H1 (cell line): Measurements from ENCODE around the gene CHPF. TPM values are rescaled to one million over a fixed set of nuclear protein-coding genes. Genes with fewer than 3 reads are reported as not detected.

ENCODE experiments used
- CTCF ChIA-PET: fragments of 300-600 bp; sonication (Branson Sonifier 250); formaldehyde crosslinking; loops from one replicate; lab custom pipeline; 2021; ENCODE audit not compliant: partially characterized antibody; lab: Charles Lee
- POLR2A ChIA-PET: fragments of 300-600 bp; sonication (Branson Sonifier 250); formaldehyde crosslinking; loops from one replicate; lab custom pipeline; 2021; ENCODE audit warnings: inconsistent platforms; ENCODE audit not compliant: partially characterized antibody; lab: Charles Lee
- DNase-seq, 2 experiments: peaks; one replicate each; pipeline versions ENCODE4 v3.0.0 to v3.0.0-alpha.2; 2010 to 2022; ENCODE audit warnings: low spot score in 2 of 2, low read depth in 1 of 2, mixed read lengths in 1 of 2
- FAIRE-seq: peaks from 2 replicates; lab custom pipeline; 2011; peaks lifted over from hg19 to GRCh38; lab: Jason Lieb, UNC
- H2AFZ ChIP-seq: 2 replicates; pipeline ENCODE4 v1.8.1; 2012; ENCODE audit warnings: low read length, inconsistent platforms
- H2AK5ac ChIP-seq: 2 replicates; pipeline ENCODE4 v1.6.1; 2013; ENCODE audit warnings: low read depth, low read length
- H2BK120ac ChIP-seq: replicated peaks from 2 replicates; pipeline ENCODE3; 2013; ENCODE audit warnings: low read depth, low read length, inconsistent platforms
- H2BK12ac ChIP-seq: 2 replicates; pipeline ENCODE4 v1.6.1; 2013; ENCODE audit warnings: low read depth, low read length
- H2BK15ac ChIP-seq: 2 replicates; pipeline ENCODE4 v1.6.1; 2013; ENCODE audit warnings: low read length
- H2BK20ac ChIP-seq: 2 replicates; pipeline ENCODE4 v1.6.1; 2013; ENCODE audit warnings: low read length
- H2BK5ac ChIP-seq: 2 replicates; pipeline ENCODE4 v1.6.1; 2013; ENCODE audit warnings: low read depth, low read length
- H3K14ac ChIP-seq: 2 replicates; pipeline ENCODE4 v1.6.1; 2013; ENCODE audit warnings: inconsistent platforms; ENCODE audit not compliant: insufficient read length
- H3K18ac ChIP-seq: 2 replicates; pipeline ENCODE4 v1.6.1; 2013; ENCODE audit warnings: low read length; ENCODE audit errors: extremely low read depth
- H3K23ac ChIP-seq: 2 replicates; pipeline ENCODE4 v1.6.1; 2013; ENCODE audit warnings: inconsistent platforms; ENCODE audit not compliant: insufficient read length
- H3K23me2 ChIP-seq: 2 replicates; pipeline ENCODE4 v1.6.1; 2013; ENCODE audit warnings: low read depth, low read length
- H3K27ac ChIP-seq: 2 replicates; pipeline ENCODE4 v1.6.1; 2011; ENCODE audit warnings: low read depth, low read length, inconsistent platforms
- H3K27me3 ChIP-seq, 4 experiments: replicated peaks in 1 of 4; 1 replicate in 1 of 4; 2 replicates in 3 of 4; pipeline versions ENCODE4 v1.6.1 to v1.8.1; 2011 to 2013; ENCODE audit warnings: low read length in 3 of 4, mild to moderate bottlenecking in 3 of 4, inconsistent platforms in 2 of 4, mixed read lengths in 2 of 4, moderate library complexity in 1 of 4; ENCODE audit not compliant: control insufficient read depth in 3 of 4, insufficient read depth in 3 of 4; ENCODE audit errors: extremely low read depth in 1 of 4
- H3K36me3 ChIP-seq, 4 experiments: 2 replicates each; pipeline versions ENCODE4 v1.6.1 to v1.8.1; 2011 to 2013; ENCODE audit warnings: mild to moderate bottlenecking in 4 of 4, low read length in 3 of 4, moderate library complexity in 2 of 4, control low read depth in 1 of 4, inconsistent platforms in 1 of 4; ENCODE audit not compliant: insufficient read depth in 4 of 4, control insufficient read depth in 2 of 4
- H3K4ac ChIP-seq: replicated peaks from 2 replicates; pipeline ENCODE3; 2013; ENCODE audit warnings: low read length, low read depth, mixed read lengths, inconsistent platforms; ENCODE audit not compliant: insufficient read length
- H3K4me1 ChIP-seq, 4 experiments: replicated peaks in 1 of 4; 1 replicate in 1 of 4; 2 replicates in 3 of 4; pipeline versions ENCODE4 v1.6.1 to v1.8.1; 2011 to 2013; ENCODE audit warnings: low read length in 3 of 4, inconsistent platforms in 2 of 4, mixed read lengths in 1 of 4; ENCODE audit not compliant: insufficient read depth in 4 of 4, control insufficient read depth in 3 of 4
- H3K4me2 ChIP-seq, 2 experiments: 2 replicates each; pipeline versions ENCODE4 v1.6.1 to v1.8.1; 2011 to 2013; ENCODE audit warnings: low read depth in 2 of 2, low read length in 2 of 2, control low read depth in 1 of 2, inconsistent platforms in 1 of 2, mild to moderate bottlenecking in 1 of 2; ENCODE audit not compliant: insufficient read depth in 1 of 2
- H3K4me3 ChIP-seq, 4 experiments: fragments of 200-600, 300-600 bp in 1 of 4; sonication (generic), shearing (Covaris generic), sonication (Bioruptor Twin) in 1 of 4; 2 replicates each; pipeline versions ENCODE4 v1.5.1 to v1.8.1; 2011 to 2016; ENCODE audit warnings: low read length in 4 of 4, low read depth in 3 of 4, control low read depth in 2 of 4, inconsistent platforms in 2 of 4, mild to moderate bottlenecking in 2 of 4, mixed read lengths in 1 of 4, moderate library complexity in 1 of 4; ENCODE audit not compliant: insufficient read depth in 2 of 4; ENCODE audit errors: extremely low read depth in 1 of 4
- H3K56ac ChIP-seq: replicated peaks from 2 replicates; pipeline ENCODE3; 2013; ENCODE audit warnings: low read depth, mild to moderate bottlenecking, mixed read lengths, low read length, inconsistent platforms; ENCODE audit not compliant: insufficient read length
- H3K79me1 ChIP-seq: 2 replicates; pipeline ENCODE4 v1.6.1; 2013; ENCODE audit warnings: low read depth, low read length, control low read depth
- H3K79me2 ChIP-seq, 2 experiments: 2 replicates each; pipeline versions ENCODE4 v1.6.1 to v1.8.1; 2012 to 2013; ENCODE audit warnings: low read length in 2 of 2, mild to moderate bottlenecking in 2 of 2, inconsistent platforms in 1 of 2; ENCODE audit not compliant: insufficient read depth in 2 of 2, control insufficient read depth in 1 of 2
- H3K9ac ChIP-seq, 4 experiments: replicated peaks in 1 of 4; 1 replicate in 1 of 4; 2 replicates in 3 of 4; pipeline versions ENCODE4 v1.6.1 to v1.8.1; 2011 to 2013; ENCODE audit warnings: low read depth in 3 of 4, low read length in 3 of 4, control low read depth in 2 of 4, mild to moderate bottlenecking in 2 of 4, moderate library complexity in 2 of 4, inconsistent platforms in 1 of 4; ENCODE audit errors: extremely low read depth in 1 of 4
- H3K9me3 ChIP-seq, 2 experiments: 2 replicates each; pipeline versions ENCODE4 v1.6.1 to v1.8.1; 2012 to 2013; ENCODE audit warnings: mild to moderate bottlenecking in 2 of 2, moderate library complexity in 2 of 2, control low read depth in 1 of 2, inconsistent platforms in 1 of 2, low read depth in 1 of 2, low read length in 1 of 2, mixed read lengths in 1 of 2; ENCODE audit not compliant: insufficient read depth in 2 of 2
- H4K20me1 ChIP-seq, 2 experiments: replicated peaks in 1 of 2; 2 replicates each; pipeline versions ENCODE3 to v1.8.1; 2011 to 2013; ENCODE audit warnings: inconsistent platforms in 2 of 2, low read length in 2 of 2, mild to moderate bottlenecking in 1 of 2; ENCODE audit not compliant: insufficient read depth in 2 of 2, control insufficient read depth in 1 of 2
- H4K5ac ChIP-seq: 2 replicates; pipeline ENCODE4 v1.6.1; 2013; ENCODE audit warnings: low read length, low read depth, mixed read lengths, inconsistent platforms; ENCODE audit not compliant: insufficient read length
- H4K8ac ChIP-seq: 2 replicates; pipeline ENCODE4 v1.8.0; 2013; ENCODE audit warnings: mild to moderate bottlenecking, moderate library complexity, low read length, inconsistent platforms; ENCODE audit not compliant: insufficient read depth; ENCODE audit errors: extremely low read depth
- H4K91ac ChIP-seq: replicated peaks from 2 replicates; pipeline ENCODE3; 2013; ENCODE audit warnings: low read length, mixed read lengths, inconsistent platforms; ENCODE audit not compliant: insufficient read length
- CTBP2 ChIP-seq: IDR thresholded peaks from 2 replicates; pipeline ENCODE4 v1.7.0; 2011; ENCODE audit warnings: borderline replicate concordance, mild to moderate bottlenecking, moderate library complexity, mixed read lengths, low read length; ENCODE audit not compliant: insufficient read depth, insufficient read length
- EZH2 ChIP-seq: fragments of 200-600 bp; sonication (generic); IDR thresholded peaks from 2 replicates; pipeline ENCODE4 v1.7.1; 2012; ENCODE audit warnings: low read depth, mild to moderate bottlenecking, moderate library complexity, low read length, inconsistent platforms; ENCODE audit not compliant: severe bottlenecking
- SUZ12 ChIP-seq: fragments of 200-600 bp; sonication (generic); IDR thresholded peaks from 2 replicates; pipeline ENCODE4 v1.6.1; 2012; ENCODE audit warnings: mild to moderate bottlenecking, inconsistent platforms, low read length, moderate library complexity, mixed read lengths
- ZNF274 ChIP-seq: IDR thresholded peaks from 2 replicates; pipeline ENCODE4 v1.7.0; 2012; ENCODE audit warnings: low read length, borderline replicate concordance; ENCODE audit errors: extremely low read depth
- WGBS, 2 experiments: shearing (Covaris generic) in 1 of 2; methylation state at CpG; one replicate each; pipeline versions ENCODE4 v1.1.6 to v1.1.7; 2013 to 2015; ENCODE audit warnings: low lambda C conversion rate in 2 of 2, mixed read lengths in 2 of 2, inconsistent platforms in 1 of 2, low coverage in 1 of 2, missing lambda C conversion rate in 1 of 2; ENCODE audit not compliant: insufficient replicate concordance in 2 of 2, insufficient coverage in 1 of 2, insufficient read length in 1 of 2; ENCODE audit errors: extremely low coverage in 1 of 2, missing lambda C conversion rate in 1 of 2; 5-methylcytosine and 5-hydroxymethylcytosine counted together
- polyA plus RNA-seq, 7 experiments: library from polyadenylated mRNA; depleted of rRNA in 3 of 7; stranded (reverse) in 5 of 7; unstranded in 2 of 7; fragments of >200 nt in 5 of 7; fragments of 200-250 nt in 2 of 7; gene quantifications; 1 replicate in 5 of 7; 2 replicates in 1 of 7; 4 replicates in 1 of 7; pipeline versions ENCODE4 v1.2.1 to v1.2.3, GENCODE V29; 2011 to 2013; ENCODE audit warnings: missing spikeins in 2 of 7, mixed read lengths in 2 of 7
- total RNA-seq: library from RNA; stranded (reverse); fragmentation: NEBNext Ultra II Directional; extraction: Animal tissue kit (Norgen Biotek cat#: 25700); gene quantifications from 2 replicates; pipeline ENCODE4 v1.2.1, GENCODE V29; 2021

Gene CHPF
- total and polyA plus RNA-seq, 2 of the 8 experiments (the other 6 are each of a cell fraction or from before 2014, with no cell fraction given), result 62.9 to 67.3 TPM

DNA sequence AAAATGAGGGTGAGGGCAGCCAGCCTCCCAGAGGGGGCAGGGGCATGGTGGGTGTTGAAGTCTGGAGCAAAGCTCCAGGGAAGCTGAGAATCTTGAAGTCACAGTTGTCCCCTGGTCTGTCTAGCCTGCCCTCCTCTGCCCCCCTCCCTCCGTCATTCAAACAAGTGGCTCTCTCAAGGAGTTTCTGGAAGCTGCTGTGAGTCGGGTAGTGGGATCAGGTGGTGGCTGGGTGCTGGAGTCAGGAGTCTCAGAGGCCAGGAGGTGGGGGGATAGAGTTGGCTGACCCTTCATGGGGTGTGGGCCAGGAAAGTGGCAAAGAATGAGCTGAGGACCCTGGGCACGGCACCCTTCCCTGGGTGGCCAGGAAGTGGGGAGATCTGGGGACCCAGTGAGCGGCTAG lies 29.8 kb downstream of the CHPF start:
- Histone ChIP-seq H3K9ac (no peak overlapping the region), H3K27me3 (peaks cover 2 to 53% (median 46%) of the 10 kb centered on the region in 4 experiments), H4K91ac (no peak overlapping the region), H3K14ac (no peak overlapping the region), H3K27ac (no peak overlapping the region), H2AFZ (no peak overlapping the region), H3K23me2 (peaks cover 9% of the 10 kb centered on the region), H3K36me3 (no peaks in the 10 kb centered on the region), H3K4me1 (peaks cover 4 to 48% (median 41%) of the 10 kb centered on the region in 4 experiments), H2BK12ac (peak overlapping the region; percentile 31; the same call in 1 of the 2 replicates), H3K4me3 (peak overlapping the region in 3 of 4 experiments; percentile 7 to 22 (median 15); a peak in 2 of 8 replicates), H4K8ac (no peak overlapping the region), H4K20me1 (peaks cover 2 to 5% of the 10 kb centered on the region in 2 experiments), H3K4me2 (peak overlapping the region; percentile 40 to 58; a peak in 3 of 4 replicates), H2BK15ac (peak overlapping the region; percentile 81; the same call in 1 of the 2 replicates), H3K79me1 (no peaks in the 10 kb centered on the region), H3K4ac (no peak overlapping the region), H4K5ac (no peak overlapping the region), H3K23ac (no peak overlapping the region), H3K79me2 (no peaks in the 10 kb centered on the region), H2AK5ac (no peak overlapping the region), H2BK120ac (no peak overlapping the region), H3K18ac (no peak overlapping the region), H3K56ac (no peak overlapping the region), H2BK20ac (no peak overlapping the region), H3K9me3 (no peaks in the 10 kb centered on the region), H2BK5ac (no peak overlapping the region)
- ChIA-PET CTCF (interaction anchor here (0.8 to 113.1 kb wide), 10 partner anchors 8 to 192 kb away, joined by 3 to 7248 read pairs (median 3); partner anchors contain the start of genes CHPF, DES, GMPPA and SPEG), POLR2A (interaction anchor here (11.0 kb wide), 1 partner anchor 22 kb away, joined by 216 read pairs; the partner anchor contains the start of gene GMPPA)
- TF ChIP-seq ZNF274 (no peak), SUZ12 (no peak), CTBP2 (no peak), EZH2 (peak; percentile 7)
- WGBS, 2 experiments, result 50% methylated on average over 4 of the region's 4 CpGs; no CpG with 5 or more reads in 1 of the 2 experiments
- DNase-seq (no peak), FAIRE-seq (no peak)
